GM21825 (cell line): ENCODE measurements around the gene ATP2B1.

Experiments used
- ATAC-seq: cut with Tn5 transposase; IDR thresholded peaks from one replicate; pipeline ENCODE4 v1.9.1; 2021; ENCODE audit warnings: mild to moderate bottlenecking, moderate library complexity; ENCODE audit not compliant: unreplicated experiment

Gene ATP2B1

GRCh38 chr12:89662623-89663022, 46.0 kb downstream of the ATP2B1 start:
- ATAC-seq, result no peak

- ATAC-seq, result no peak
Observed at GRCh38 chr12:89661706-89662330, 46.8 kb downstream of the ATP2B1 start.

GRCh38 chr12:89657739-89658138, 50.9 kb downstream of the ATP2B1 start:
- no peak for ATAC-seq

GRCh38 chr12:89657066-89657465, 51.6 kb downstream of the ATP2B1 start:
- ATAC-seq, result no peak

GRCh38 chr12:89655841-89656240, 52.8 kb downstream of the ATP2B1 start:
- ATAC-seq, result no peak

- ATAC-seq, result no peak
Observed at GRCh38 chr12:89651192-89651591, 57.4 kb downstream of the ATP2B1 start.

- ATAC-seq, result no peak
Observed at GRCh38 chr12:89650239-89650638, 58.4 kb downstream of the ATP2B1 start.

- ATAC-seq, result no peak
Observed at GRCh38 chr12:89649820-89650219, 58.8 kb downstream of the ATP2B1 start.

GRCh38 chr12:89649139-89649538, 59.5 kb downstream of the ATP2B1 start:
- ATAC-seq, result no peak

GRCh38 chr12:89648211-89648930, 60.3 kb downstream of the ATP2B1 start:
- no peak for ATAC-seq

- no peak for ATAC-seq
Observed at GRCh38 chr12:89645434-89645833, 63.2 kb downstream of the ATP2B1 start.

- no peak for ATAC-seq
Observed at GRCh38 chr12:89642959-89643358, 65.7 kb downstream of the ATP2B1 start.

- no peak for ATAC-seq
Observed at GRCh38 chr12:89636776-89637160, 71.9 kb downstream of the ATP2B1 start.

GRCh38 chr12:89636052-89636775, 72.4 kb downstream of the ATP2B1 start:
- ATAC-seq, result no peak

GRCh38 chr12:89634508-89634907, 74.1 kb downstream of the ATP2B1 start:
- no peak for ATAC-seq

GRCh38 chr12:89632778-89633177, 75.9 kb downstream of the ATP2B1 start:
- no peak for ATAC-seq

- ATAC-seq, result no peak
Observed at GRCh38 chr12:89622115-89622514, 86.5 kb downstream of the ATP2B1 start.

- ATAC-seq, result no peak
Observed at GRCh38 chr12:89621521-89621920, 87.1 kb downstream of the ATP2B1 start.

GRCh38 chr12:89619764-89620163, 88.9 kb downstream of the ATP2B1 start:
- no peak for ATAC-seq

GRCh38 chr12:89618113-89618862, 90.3 kb downstream of the ATP2B1 start:
- ATAC-seq, result no peak

- ATAC-seq, result no peak
Observed at GRCh38 chr12:89610366-89610765, 98.3 kb downstream of the ATP2B1 start.
